GM18873 (cell line): ENCODE results near the gene RXFP4.
"Not testable (repeated sequence)": the region's sequence is repeated elsewhere in the genome, so short reads cannot be mapped to it uniquely, and the experiment has no call there.

ENCODE experiments used
- ATAC-seq: cut with Tn5 transposase; IDR thresholded peaks from one replicate; pipeline ENCODE4 v1.9.1; 2021; ENCODE audit warnings: mild to moderate bottlenecking, moderate library complexity, moderate number of reproducible peaks; ENCODE audit not compliant: unreplicated experiment, low FRiP score

The RXFP4 gene

DNA sequence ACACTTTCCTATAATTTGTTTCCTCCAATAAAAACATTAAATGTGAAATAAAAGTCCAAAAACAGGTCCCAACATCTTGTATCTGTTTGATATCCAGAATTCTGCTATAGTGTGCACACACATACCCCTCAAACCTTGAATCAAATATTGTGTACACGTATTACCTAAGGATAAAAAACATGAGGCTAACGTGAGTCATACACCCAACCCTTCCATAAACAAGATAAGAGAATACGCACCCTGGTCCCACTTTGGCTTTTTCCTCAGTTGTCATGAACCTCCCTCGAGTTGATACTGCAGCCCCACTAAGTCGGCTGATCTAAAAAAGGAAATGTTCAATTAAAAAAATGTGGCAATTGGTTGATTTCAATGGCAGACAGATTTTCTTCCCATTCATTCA is 12.4 kb upstream of the RXFP4 start:
- ATAC-seq: no peak

DNA sequence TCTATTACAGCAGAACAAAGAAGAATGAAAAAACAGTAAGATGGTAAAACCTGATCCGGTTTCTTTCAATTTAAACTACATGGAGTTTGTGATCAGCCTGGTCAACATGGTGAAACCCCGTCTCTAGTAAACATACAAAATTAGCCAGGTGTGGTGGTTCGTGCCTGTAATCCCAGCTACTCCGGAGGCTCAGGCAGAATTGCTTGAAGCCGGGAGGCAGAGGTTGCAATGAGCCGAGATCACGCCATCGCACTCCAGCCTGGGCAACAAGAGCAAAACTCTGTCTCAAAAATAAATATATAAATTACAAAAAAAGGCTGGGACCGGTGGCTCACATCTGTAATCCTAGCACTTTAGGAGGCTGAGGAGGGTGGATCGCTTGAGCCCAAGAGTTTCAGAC is 10.7 kb upstream of the RXFP4 start:
- not testable (repeated sequence) for ATAC-seq

DNA sequence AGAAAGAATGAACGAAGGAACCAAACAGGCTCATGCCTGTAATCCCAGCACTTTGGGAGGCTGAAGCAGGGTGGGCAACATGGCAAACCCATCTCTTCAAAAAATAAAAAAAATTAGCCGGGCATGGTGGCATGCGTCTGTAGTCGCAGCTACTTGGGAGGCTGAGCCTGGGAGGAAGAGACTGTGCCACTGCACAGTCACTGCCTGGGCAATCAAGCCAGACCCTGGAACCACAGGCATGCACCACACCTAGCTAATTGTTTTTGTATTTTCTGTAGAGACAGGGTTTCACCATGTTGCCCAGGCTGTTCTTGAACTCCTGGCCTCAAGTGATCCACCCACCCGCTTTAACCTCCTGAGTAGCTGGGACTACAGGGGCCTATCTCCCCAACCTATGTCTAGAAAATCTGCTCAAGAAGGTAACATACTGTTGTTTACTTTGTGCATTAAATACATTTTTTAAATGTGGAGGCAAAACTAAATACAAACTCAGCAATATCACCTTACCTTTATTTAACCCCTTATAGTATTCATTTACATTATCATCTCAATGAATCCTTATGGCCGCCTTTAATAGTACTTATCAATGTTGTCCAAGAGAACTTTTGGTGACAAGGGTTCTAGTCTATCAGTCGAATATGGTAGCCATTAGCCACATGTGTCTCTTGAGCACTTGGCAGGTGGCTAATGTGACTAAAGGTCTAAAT is 10.0 kb upstream of the RXFP4 start:
- no peak for ATAC-seq

DNA sequence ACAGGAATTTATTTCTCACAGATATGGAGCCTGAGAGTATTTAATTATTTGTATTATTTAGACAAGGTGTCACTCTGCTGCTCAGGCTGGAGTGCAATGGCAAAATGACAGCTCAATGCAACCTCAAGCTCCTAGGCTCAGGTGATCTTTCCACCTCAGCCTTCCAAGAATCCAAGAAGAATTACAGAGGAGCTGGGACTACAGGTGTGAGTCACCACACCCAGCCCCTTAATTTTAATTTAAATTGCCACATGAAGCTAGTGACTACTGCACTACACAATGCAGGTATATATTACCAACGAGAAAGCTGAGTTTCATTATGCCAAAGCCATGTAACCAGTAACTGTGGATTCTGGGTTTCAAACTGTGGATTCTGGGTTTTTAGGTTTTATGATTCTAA is 9.4 kb upstream of the RXFP4 start:
- no peak for ATAC-seq

DNA sequence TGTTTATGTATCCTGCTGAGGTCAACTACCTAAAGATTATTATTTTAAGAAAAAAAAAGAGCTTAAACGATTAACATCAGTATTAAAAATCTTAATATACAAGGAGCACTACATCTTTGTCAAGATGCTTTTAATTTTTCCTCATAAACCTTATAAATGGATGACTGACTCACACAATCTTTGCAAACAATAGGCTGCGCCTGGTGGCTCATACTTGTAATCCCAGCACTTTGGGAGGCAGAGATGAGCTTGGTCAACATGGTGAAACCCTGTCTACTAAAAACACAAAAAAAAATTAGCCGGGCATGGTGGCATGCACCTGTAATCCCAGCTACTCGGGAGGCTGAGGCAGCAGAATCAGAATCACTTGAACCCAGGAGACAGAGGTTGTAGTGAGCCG is 9.0 kb upstream of the RXFP4 start:
- ATAC-seq: no peak

DNA sequence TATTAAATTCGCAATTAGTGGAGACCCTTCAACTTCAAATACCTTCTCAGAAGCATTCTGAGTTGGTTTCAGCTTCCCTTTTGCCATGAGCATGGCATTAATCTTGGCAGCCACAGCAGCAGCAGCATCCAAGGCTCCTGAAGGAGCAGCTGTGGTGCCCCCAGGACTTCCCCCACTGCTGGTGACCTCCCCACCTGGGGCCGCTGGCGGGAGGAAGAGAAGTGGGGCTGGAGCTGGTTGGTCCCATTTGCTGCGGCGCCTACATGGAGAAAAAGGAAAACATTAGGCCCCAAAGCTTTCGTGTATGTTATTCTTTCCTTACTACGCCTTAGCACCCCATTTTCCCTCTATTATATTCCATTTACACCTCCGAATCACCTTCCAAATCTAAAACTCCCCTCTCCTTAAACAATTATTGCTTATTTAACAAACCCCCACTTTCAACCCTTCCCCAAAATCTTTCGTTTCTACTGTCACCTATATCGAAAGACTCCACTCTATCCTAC is 7.8 kb upstream of the RXFP4 start:
- no peak for ATAC-seq

DNA sequence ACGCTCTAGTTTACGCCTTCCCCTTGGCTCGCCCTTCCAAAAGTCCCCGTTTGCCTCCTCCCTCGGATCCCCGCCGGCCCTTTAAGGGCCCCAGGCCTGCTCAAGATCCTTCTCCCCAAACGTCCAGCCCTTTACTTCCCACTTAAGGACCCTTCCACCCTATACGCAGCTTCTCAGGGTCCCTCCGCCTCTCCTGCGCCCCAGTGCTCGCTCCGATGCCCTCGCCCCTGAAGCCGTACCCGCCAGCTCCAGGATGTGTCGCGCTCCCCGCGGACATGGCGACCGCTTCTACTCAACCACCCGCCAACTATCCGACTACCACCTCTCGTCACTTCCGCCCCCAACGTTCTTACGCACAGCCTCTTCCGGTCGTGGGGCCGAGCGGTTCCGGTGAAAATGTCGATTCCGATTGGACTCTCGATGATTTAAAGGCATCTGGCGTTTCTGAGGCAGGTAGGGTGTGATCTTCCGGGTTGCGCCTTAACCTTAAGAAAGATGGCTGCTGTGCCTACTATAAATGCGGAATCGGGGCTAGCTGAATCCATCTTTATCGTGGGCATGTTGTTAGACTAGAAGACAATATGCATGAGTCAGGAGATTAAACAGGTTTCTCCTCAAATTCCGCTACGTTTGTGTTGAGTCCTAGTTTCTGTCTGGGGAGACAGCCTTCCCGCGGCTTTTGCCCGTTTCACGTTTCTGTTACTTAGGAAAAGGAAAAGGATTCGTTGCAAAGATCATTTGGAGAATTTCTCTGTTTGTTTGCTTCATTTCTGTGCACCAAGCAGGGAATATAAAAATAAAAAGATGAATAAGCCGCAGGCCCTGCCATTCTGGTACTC is 7.1 kb upstream of the RXFP4 start, which contains the start of gene KHDC4:
Gene KHDC4 (minus strand): TSS at position 317 of the 839 bp plus-strand sequence. CDS start 40 bp downstream, at position 277.
- peak; percentile 83 for ATAC-seq

DNA sequence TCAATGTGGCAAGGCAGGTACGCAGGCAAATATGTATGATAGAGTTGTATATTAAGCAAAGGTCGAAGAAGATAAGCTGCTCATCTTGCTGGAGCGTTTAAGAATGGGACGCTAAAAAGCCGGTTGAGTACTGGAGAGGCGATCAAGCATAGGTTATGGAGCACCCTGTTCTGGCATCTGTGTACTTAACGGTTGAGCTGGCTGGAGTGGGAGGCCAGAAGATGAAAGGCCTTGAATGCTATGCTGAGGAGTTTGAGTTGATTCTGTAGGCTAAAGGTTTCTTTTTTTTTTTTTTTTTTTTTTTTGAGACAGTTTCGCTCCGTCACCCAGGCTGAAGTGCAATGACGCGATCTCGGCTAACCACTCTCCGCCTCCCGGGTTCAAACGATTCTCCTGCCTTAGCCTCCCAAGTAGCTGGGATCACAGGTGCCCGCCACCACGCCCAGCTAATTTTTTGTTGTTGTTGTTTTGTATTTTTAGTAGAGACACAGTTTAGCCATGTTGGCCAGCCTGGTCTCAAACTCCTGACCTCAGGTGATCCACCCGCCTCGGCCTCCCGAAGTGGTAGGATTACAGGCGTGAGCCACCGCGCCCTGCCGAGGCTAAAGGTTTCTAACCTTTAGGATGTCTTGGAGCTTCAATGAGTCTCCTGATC is 6.4 kb upstream of the RXFP4 start:
- ATAC-seq: no peak

DNA sequence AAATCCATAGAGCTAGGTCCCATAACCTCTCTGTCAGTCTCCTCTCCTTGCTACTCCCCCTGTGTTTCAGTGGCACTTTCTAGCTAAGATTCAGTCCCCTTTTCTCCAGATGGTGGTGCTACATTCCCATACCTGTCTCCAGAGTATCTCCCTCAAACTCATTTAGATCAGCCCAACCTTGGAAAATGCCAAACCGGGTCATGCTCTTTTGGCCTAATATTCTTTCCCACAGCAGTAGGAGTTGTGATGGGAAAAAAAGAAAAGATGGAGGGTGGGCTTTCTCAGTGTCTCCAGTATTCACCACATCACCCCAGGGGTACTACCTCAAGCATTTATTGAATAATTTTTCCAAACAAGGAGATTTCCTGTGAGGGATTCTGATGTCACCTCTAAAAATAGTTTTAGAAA is 3.2 kb upstream of the RXFP4 start:
- no peak for ATAC-seq

DNA sequence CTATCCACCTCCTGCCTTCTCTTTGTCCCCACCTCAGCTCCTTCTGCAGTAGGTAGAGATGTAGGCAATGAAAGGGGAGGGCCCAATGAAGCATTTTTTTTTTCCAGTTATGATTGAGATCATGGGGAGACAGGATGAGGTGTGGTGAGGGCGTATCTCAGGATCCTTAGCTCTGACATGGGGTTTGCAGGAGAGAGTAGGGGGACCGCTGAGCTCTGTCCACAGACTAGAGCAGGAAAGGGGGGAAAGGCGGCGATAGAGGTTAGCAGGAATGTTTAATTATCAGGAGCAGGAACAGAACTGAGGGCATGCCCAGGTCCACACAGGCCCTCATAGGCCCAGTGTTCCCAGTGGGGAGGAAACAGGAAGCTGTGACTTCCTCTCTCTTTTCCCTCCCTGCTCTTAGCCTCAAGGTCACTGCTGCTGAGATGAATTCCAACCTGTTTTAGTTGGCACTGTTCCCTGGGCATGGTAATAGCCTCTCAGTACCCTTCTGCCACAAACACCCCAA is 901 bp upstream of the RXFP4 start:
- no peak for ATAC-seq

DNA sequence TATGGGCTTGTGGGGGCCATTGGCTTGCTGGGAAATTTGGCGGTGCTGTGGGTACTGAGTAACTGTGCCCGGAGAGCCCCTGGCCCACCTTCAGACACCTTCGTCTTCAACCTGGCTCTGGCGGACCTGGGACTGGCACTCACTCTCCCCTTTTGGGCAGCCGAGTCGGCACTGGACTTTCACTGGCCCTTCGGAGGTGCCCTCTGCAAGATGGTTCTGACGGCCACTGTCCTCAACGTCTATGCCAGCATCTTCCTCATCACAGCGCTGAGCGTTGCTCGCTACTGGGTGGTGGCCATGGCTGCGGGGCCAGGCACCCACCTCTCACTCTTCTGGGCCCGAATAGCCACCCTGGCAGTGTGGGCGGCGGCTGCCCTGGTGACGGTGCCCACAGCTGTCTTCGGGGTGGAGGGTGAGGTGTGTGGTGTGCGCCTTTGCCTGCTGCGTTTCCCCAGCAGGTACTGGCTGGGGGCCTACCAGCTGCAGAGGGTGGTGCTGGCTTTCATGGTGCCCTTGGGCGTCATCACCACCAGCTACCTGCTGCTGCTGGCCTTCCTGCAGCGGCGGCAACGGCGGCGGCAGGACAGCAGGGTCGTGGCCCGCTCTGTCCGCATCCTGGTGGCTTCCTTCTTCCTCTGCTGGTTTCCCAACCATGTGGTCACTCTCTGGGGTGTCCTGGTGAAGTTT is 550 bp downstream of the RXFP4 start:
- ATAC-seq: no peak

DNA sequence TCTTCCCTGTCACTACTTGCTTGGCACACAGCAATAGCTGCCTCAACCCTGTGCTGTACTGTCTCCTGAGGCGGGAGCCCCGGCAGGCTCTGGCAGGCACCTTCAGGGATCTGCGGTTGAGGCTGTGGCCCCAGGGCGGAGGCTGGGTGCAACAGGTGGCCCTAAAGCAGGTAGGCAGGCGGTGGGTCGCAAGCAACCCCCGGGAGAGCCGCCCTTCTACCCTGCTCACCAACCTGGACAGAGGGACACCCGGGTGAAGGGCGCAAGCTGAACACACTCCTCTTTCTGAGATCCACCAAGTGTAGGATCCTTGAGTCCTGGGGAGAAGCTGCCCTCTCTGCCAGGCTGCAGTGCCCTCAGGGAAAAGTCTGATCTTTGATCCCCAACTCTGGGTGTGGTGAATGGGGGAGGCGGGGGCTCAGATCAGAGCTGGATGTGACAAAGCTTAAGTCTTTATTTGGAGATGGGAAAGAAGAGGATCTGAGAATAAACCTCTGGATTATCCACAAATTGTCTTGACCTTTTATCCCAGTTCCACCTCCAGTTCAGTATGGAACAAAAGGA is 1.2 kb downstream of the RXFP4 start:
- ATAC-seq: no peak

DNA sequence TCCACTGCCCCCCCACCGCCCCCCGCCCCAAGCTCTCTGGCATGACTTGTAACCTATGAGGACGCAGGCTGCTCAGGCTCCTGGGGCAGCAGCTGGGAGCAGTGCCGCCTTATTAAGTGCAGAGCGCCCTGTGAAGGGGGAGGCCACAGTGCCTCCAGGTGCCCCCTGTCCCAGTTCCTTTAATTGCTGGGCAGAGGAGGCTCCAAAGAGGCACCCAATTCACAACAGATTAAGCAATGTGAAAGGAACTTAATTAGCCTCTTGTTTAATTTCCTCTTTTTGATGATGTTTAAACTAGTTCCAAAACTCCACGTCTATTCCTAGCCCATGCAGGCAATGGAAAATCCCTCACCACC is 3.0 kb downstream of the RXFP4 start:
- no peak for ATAC-seq

DNA sequence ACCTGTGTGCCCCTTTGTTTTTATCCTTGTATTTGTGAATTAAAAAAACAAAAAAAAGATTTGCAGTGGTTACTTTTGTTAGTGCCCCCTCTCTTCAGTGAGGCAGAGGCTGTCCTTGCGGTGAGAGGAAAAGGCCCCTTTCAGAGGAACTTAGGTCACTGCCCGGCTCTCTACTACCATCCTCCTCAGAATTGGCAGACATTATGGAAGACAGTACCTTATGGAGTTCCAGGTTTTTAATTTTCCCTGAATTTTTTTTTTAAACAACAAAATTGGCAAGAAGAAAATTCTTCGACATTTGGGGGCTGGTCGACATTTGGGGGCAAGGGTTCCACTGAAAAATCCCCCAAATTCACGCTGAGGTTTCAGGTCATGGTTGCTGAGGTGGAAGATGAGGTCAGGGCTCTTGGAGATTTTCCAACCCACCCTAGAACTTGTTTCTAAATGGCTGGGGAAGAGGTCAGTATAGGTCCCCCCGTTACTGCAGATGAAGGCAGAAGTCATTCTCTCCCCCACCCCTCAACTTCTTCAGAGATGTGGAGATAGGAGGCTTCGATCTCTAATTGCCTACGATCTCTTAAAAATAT is 5.3 kb downstream of the RXFP4 start:
- no peak for ATAC-seq

DNA sequence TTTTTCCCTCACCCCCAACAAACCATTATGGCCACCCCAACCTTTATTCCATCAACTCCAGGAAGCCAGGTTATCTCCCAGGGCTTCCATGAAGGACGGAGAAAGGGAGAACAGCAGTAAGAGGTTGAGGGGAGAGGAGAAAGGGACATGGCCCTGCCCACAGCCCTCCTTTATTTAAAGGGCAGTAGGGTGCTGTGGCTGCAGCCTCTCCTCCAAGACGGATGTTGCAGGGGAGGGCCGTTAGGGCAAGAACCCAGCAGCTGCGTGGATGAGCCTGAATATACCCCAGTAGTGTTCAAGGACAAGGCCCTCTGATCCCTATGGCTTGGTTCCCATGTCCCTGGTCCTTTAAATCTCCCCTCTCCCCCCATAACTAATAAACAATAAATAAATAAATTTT is 5.9 kb downstream of the RXFP4 start:
- ATAC-seq: no peak

DNA sequence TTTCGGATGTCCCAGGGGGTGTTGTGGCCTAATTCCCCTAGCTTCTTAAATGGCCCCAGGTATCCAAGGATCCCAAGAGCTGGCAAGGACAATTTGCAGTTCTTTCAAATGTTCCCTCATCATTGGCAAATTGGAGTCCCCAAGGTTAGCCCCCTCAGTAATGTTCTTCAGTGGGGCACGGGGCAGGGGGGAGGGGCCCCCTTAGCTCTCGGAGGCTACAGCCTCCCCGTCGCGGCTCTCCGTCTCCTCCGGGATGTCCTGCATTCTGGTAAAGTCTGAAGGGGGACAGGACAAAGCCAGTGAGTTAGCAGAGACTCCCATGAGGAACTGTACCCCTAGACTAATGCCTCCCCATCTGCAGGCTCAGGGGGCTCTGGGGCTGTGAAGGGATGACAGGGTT is 6.3 kb downstream of the RXFP4 start:
- no peak for ATAC-seq

DNA sequence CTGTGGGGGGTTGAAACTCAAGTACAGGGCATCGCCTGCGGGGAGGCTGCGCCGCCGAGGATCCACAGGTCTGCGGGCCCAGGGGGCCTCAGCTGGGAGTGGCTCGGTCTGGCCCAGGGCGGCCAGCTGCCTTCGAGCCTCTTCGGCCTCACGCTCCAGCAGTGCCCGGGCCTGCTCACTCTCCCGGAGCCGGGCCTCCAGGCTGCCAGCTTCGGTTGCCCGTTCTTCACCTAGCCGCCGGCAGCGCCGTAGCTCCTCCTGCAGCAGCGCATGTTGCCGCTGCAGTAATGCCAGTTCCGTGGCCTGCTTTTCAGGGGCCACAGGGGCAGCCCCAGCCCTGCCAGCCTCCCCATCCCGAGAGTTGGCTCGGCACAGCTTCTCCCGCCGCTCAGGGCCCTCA is 9.4 kb downstream of the RXFP4 start:
- no peak for ATAC-seq

DNA sequence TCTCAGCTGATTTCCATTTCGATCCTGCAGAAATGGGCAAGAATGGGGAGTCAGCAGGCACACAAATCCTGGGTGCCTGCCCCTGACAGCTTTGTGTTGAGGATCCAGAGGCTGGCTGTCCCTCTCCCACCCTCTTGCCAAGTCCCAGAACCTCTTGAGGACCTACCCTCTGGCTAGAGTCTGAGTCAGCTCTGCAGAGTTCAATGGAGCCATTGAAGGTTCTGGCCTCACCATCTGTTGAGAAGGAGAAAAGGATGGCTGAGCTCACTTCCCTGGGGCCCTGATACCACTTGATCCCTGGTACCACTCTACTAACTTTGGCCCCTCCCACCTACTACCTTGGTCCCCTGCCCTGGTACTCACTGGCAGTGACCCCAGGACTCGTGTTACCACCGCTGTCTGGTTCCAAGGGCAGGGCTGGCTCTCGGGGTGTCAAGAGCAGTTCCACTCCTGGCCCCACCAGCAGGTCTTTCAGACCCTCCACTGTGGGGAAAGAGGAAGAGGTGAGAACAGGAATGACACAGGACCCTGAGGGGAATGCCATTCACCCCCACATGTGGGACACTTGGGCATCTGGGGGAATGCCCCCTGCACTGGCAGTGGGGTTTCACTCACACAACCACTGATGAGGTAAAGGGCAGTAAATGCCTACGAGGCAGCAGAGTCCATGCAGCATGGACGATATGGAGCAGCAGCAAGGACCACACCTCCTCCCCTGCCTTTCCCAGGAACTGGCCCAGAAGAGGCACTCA is 10.5 kb downstream of the RXFP4 start:
- no peak for ATAC-seq

DNA sequence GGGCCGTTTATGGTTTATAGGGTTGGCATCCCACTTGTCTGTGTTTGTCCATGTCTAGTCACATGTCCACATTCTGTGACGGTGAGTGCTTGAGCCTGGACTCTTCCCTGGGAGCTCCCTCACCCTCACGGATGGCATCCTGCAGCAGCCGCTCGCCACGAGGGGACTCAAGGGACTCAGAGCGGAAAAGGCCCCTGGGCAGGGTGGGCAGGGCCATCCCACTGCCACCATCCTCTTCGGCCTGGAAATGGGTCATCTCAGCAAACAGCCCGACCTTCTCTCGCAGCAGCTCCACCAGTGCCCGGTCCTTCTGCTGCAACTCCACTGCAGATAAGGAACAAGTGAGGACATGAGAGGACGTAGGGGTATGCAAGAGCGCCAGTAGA is 11.1 kb downstream of the RXFP4 start:
- no peak for ATAC-seq
